Measurements from ENCODE around the gene NEURL1.

GRCh38 chr10:103493362-103493915, at the start of gene NEURL1:
- TF ChIP-seq YY1 (IDR thresholded peaks at IDR 0.05; ENCODE audit: insufficient read depth, insufficient read length) (no peak), SUZ12 (IDR thresholded peaks at IDR 0.05; ENCODE audit: extremely low read depth, insufficient read depth, insufficient read length) (no peak), ZNF274 (IDR thresholded peaks at IDR 0.05; ENCODE audit: low read depth, low read length) (no peak)
